ENCODE results near the gene SLC35C1. TPM values are rescaled to one million over a fixed set of nuclear protein-coding genes. Genes with fewer than 3 reads are reported as not detected.

Gene SLC35C1
- total RNA-seq, 4 donors from 2014 or later: 28.8 to 62.3 (median 44.4) TPM

DNA sequence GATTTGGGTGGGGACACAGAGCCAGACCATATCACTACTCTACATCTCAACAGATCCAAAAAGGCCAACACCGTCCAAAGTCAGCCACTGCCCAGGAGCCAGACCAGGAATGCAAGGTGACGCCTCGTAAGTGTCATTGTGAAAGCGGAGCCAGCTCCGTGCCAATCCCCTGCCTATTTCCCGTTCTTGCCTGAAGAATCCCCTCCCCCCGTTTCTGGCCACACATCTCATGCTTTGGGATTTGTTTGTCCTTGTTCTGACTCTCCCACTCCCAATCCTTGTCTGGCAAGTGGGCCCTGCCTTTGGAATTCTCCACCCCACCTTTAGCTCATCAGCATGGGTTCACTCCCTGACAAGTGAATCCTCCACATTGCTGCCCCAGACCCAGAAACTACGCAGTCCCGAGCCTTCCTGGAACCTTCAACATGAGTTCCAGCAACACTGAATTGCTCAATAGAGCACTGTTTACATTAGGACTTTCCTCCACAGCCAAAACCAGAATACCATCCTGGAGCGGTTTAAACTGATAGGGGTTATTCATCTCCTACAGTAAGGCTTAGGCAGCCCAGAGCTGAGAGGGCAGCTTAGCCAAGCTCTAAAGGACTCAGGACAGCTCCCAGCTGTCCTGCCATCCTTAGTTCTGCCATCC is 6.0 kb upstream of the SLC35C1 start:
- Histone ChIP-seq H3K27ac (no peak overlapping the region), H3K36me3 (no peaks in the 10 kb centered on the region), H3K4me3 (no peak overlapping the region), H3K4me1 (peaks cover 0 to 19% (median 18%) of the 10 kb centered on the region in 4 donors), H3K27me3 (no peaks in the 10 kb centered on the region), H3K9me3 (no peaks in the 10 kb centered on the region)
- intact Hi-C loops (cut with DNase I; ENCODE audit: low total_unique reads) (no loop called here), in situ Hi-C loops (cut with MboI; ENCODE audit: low pct_ligation_motif_present in 1 of 4, low pct_unique_long_range_greater_than_20kb in 1 of 4, low sequenced_read_pairs in 3 of 4) (no loop called here)
- no peak for TF ChIP-seq EP300 (IDR thresholded peaks at IDR 0.05; ENCODE audit: low read depth)
- WGBS, 2 donors (ENCODE audit: low coverage in 1 of 2): 83% methylated on average over 10 of the region's 10 CpGs; no CpG with 5 or more reads in 1 of the 2 donors
- DNase-seq: no peak

DNA sequence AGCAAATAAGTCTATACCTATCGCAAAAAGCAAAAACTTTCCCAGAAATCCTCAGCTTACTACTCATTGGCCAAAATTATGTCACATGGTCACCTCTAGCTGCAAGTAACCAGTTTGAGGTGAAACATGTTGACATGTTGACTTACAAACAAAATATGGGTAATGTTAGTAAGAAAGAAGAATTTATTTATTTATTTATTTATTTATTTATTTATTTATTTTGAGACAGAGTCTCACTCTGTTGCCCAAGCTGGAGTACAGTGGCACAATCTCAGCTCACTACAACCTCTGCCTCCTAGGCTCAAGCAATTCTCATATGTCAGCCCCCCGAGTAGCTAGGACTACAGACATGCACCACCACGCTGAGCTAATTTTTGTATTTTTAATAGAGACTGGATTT is 5.4 kb upstream of the SLC35C1 start:
- intact Hi-C loops (cut with DNase I; ENCODE audit: low total_unique reads) (no loop called here), in situ Hi-C loops (cut with MboI; ENCODE audit: low pct_ligation_motif_present in 1 of 4, low pct_unique_long_range_greater_than_20kb in 1 of 4, low sequenced_read_pairs in 3 of 4) (no loop called here)
- Histone ChIP-seq H3K27ac (no peak overlapping the region), H3K36me3 (no peaks in the 10 kb centered on the region), H3K4me1 (peaks cover 0 to 20% (median 19%) of the 10 kb centered on the region in 4 donors), H3K9me3 (no peaks in the 10 kb centered on the region), H3K4me3 (no peak overlapping the region), H3K27me3 (no peaks in the 10 kb centered on the region)
- no peak for DNase-seq
- TF ChIP-seq POLR2AphosphoS5 (IDR thresholded peaks at IDR 0.05): no peak
- TF ChIP-seq, protein P1, sequence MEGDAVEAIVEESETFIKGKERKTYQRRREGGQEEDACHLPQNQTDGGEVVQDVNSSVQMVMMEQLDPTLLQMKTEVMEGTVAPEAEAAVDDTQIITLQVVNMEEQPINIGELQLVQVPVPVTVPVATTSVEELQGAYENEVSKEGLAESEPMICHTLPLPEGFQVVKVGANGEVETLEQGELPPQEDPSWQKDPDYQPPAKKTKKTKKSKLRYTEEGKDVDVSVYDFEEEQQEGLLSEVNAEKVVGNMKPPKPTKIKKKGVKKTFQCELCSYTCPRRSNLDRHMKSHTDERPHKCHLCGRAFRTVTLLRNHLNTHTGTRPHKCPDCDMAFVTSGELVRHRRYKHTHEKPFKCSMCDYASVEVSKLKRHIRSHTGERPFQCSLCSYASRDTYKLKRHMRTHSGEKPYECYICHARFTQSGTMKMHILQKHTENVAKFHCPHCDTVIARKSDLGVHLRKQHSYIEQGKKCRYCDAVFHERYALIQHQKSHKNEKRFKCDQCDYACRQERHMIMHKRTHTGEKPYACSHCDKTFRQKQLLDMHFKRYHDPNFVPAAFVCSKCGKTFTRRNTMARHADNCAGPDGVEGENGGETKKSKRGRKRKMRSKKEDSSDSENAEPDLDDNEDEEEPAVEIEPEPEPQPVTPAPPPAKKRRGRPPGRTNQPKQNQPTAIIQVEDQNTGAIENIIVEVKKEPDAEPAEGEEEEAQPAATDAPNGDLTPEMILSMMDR (IDR thresholded peaks at IDR 0.05): no peak
- TF ChIP-seq EP300 (IDR thresholded peaks at IDR 0.05; ENCODE audit: low read depth): no peak
- no peak for TF ChIP-seq POLR2A (IDR thresholded peaks at IDR 0.05)
- 95 to 100% methylated on average over 3 of the region's 3 CpGs for WGBS, 2 donors (ENCODE audit: low coverage in 1 of 2)

DNA sequence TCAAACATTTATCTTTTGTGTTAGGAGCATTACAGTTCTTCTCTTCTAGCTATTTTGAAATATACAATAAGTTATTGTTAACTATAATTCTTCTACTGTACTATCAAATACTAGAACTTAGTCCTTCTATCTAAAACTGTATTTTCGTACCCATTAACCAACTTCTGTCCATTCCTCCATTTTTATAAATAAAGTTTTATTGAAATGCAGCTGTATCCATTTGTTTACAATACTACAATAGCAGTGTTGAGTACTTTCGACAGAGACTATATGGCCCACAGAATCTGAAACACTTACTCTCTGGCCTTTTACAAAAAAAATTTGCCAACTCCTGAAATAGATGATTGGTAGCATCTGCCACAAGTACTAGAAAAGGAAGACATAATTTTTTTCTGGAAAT is 4.7 kb upstream of the SLC35C1 start:
- H3K27me3 ChIP-seq: no peaks in the 10 kb centered on the region
- peaks cover 0 to 20% (median 19%) of the 10 kb centered on the region in 4 donors for H3K4me1 ChIP-seq
- H3K4me3 ChIP-seq: no peak overlapping the region
- intact Hi-C loops (cut with DNase I; ENCODE audit: low total_unique reads) (no loop called here), in situ Hi-C loops (cut with MboI; ENCODE audit: low pct_ligation_motif_present in 1 of 4, low pct_unique_long_range_greater_than_20kb in 1 of 4, low sequenced_read_pairs in 3 of 4) (no loop called here)
- 83 to 94% methylated on average over 2 of the region's 2 CpGs for WGBS, 2 donors (ENCODE audit: low coverage in 1 of 2)
- H3K27ac ChIP-seq: no peak overlapping the region
- no peaks in the 10 kb centered on the region for H3K9me3 ChIP-seq
- no peaks in the 10 kb centered on the region for H3K36me3 ChIP-seq
- TF ChIP-seq EP300 (IDR thresholded peaks at IDR 0.05; ENCODE audit: low read depth) (no peak), POLR2AphosphoS5 (IDR thresholded peaks at IDR 0.05) (no peak), POLR2A (IDR thresholded peaks at IDR 0.05) (no peak)
- TF ChIP-seq, protein P1 (IDR thresholded peaks at IDR 0.05): no peak
- DNase-seq: no peak

DNA sequence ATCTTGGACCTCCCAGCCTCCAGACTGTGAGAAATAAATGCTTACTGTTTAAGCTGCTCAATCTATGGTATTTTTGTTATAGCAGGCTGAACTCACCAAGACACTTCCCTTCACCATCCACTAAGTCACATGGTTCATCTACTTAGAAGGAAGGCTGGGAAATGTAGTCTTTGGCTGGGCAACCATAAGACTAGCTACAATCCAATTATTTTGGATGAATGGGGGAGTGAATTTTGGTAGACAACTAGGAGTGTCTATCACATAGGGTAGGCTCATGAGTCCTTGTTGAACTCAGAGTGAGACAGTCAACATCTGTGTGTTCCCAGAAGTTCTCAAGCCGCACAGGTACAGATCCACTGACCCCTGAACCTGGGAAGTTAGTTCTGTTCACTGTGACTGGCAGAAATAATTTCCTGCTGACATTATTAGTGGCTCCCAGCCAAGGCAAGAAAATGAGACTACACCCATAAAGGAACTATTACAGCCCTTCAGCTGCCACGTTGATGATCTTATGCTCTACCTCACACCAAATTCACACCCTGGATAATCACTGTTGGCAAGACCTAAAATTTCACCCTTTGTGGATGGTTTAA is 3.1 kb upstream of the SLC35C1 start:
- in situ Hi-C loops (cut with MboI; ENCODE audit: low pct_ligation_motif_present in 1 of 4, low pct_unique_long_range_greater_than_20kb in 1 of 4, low sequenced_read_pairs in 3 of 4): no loop called here
- no peaks in the 10 kb centered on the region for H3K36me3 ChIP-seq
- no peaks in the 10 kb centered on the region for H3K9me3 ChIP-seq
- intact Hi-C loops (cut with DNase I; ENCODE audit: low total_unique reads): no loop called here
- TF ChIP-seq POLR2AphosphoS5 (IDR thresholded peaks at IDR 0.05) (peak in 2 of 3 donors; percentile 26 to 48), POLR2A (IDR thresholded peaks at IDR 0.05) (no peak)
- TF ChIP-seq, protein P1 (IDR thresholded peaks at IDR 0.05): no peak
- WGBS, 2 donors (ENCODE audit: low coverage in 1 of 2): 33 to 56% methylated on average over 1 to 2 of the region's 2 CpGs
- DNase-seq: peak; percentile 49
- H3K4me1 ChIP-seq: peaks cover 12 to 34% (median 33%) of the 10 kb centered on the region in 4 donors
- H3K27me3 ChIP-seq: no peaks in the 10 kb centered on the region
- no peak overlapping the region for H3K4me3 ChIP-seq
- H3K27ac ChIP-seq: peak overlapping the region; percentile 72 to 97 (median 94)
